ENCODE measurements around the gene NR2F6.

The NR2F6 gene

DNA sequence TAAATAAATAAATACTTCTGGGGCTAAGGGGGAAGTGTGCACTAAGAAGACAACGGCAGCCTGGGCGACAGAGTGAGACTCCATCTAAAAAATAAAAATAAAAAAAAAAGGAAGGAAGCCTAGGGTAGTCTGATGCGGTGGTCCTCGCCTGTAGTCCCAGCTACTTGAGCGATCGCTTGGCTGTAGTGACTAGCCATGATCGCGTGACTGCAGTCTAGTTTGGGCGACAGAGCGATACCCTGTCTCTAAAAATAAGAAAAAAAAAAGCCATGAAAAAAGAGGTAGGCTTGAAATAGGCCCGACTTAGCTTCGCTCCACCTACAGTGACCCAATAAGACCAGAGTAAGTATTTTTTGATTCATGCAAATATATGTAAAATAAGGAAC lies 20.9 kb upstream of the NR2F6 start:
- no peak for DNase-seq (ENCODE audit: low read depth, low spot score)
- no peak overlapping the region for H3K4me3 ChIP-seq (ENCODE audit: low read length)

DNA sequence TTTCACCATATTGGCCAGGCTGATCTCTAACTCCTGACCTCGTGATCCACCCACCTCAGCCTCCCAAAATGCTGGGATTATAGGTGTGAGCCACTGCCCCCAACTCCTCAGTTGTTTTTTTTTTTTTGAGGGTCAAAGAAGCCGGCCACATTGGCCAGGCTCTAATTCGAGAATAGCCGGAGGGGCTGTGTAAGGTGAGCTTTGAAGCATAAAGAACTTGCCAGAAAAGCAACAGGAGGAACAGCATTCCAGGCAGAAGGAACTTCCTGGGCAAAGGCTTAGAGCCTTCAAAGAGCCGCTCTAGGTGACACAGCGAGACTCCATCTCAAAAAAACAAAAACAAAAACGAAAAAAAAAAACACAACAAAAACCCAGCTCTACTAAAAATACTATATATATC lies 20.3 kb upstream of the NR2F6 start:
- DNase-seq (ENCODE audit: low read depth, low spot score) = no peak
- H3K4me3 ChIP-seq (ENCODE audit: low read length) = no peak overlapping the region

DNA sequence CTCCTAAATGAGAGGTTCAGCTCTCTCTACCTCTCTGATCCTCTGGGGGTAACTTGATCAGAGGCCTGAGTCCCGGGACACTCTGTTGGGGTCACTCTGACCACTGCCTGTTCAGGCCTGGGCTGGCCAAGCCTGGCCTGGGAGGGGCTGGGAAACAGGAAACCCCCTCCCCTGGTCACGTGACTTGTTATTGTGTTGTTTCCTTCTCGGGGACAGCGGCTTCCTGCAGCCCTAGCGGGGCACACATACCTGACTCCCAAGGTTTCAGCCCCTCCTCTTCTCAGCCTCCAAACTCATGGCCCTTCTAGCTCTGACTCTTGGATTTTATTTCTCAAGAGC lies 18.9 kb upstream of the NR2F6 start, which contains the start of gene USHBP1:
TSS of gene USHBP1 (minus strand) at position 105 of the 339 bp plus-strand sequence. CDS start 446 bp downstream, outside the sequence.
- H3K4me3 ChIP-seq (ENCODE audit: low read length) = no peak within 1 kb of the TSS
- DNase-seq (ENCODE audit: low read depth, low spot score) = no peak

DNA sequence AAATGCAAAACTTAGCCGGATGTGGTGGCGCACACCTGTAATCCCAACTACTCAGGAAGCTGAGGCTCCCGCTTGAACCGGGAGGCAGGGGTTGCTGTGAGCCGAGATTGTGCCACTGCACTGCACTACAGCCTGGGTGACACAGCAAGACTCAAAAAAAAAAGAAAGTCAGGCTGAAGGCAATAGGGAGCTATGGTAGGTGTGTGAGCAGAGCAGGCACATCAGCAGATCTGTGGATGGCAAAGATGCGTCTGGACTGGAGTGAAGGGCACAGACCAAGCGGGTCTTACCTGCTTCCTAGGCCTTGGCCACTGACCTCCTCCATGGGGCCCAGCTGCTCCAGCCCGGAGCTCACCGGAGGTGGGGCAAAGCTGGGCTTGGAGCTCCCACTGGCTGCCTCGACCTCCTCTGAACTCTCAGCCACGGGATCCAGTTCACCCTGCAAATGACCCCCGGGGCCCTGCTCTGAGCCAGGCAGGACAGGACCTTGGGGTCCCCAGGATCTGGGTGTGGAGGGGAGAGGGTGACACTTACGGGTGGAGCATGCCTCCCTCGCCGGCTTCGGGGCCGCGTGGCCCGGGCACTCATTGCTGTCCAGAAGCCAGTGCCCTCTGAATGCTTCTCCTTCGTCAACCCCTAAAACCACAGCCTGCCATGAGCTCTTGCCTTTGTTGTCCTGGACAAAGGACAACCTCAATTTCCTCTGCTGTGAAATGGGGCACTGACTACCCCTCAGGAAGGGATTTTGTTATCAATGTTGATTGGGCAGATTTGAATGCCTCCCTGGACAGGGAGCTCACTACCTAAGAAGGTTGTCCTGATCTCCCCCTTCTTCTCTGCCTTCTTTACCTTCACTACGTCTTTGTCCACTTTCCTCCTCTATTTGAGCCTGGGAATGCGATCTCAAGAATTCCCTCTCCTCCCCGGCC lies 18.3 kb upstream of the NR2F6 start:
- H3K4me3 ChIP-seq (ENCODE audit: low read length) = no peak overlapping the region
- DNase-seq (ENCODE audit: low read depth, low spot score) = no peak

DNA sequence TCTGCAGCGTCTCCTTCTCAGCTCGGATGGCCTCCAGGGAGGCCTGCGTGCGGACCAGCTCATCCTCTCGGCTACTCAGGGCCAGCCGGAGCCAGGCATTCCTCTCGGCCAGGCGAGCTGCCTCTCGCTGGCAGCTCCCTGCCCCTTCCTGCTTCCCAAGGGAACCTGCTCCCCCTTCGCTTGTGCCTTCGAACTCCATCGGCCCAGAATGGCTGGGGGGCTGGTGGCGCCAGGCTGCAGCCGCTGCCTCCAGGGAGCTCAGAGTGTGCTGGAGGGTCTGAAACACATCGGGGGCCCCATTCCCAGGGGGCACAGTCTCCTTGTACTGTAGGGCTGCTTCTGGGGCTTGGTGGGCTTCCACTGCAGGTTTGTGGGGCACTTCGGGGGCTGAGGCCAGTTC lies 16.8 kb upstream of the NR2F6 start:
- no peak for DNase-seq (ENCODE audit: low read depth, low spot score)
- H3K4me3 ChIP-seq (ENCODE audit: low read length) = no peak overlapping the region

DNA sequence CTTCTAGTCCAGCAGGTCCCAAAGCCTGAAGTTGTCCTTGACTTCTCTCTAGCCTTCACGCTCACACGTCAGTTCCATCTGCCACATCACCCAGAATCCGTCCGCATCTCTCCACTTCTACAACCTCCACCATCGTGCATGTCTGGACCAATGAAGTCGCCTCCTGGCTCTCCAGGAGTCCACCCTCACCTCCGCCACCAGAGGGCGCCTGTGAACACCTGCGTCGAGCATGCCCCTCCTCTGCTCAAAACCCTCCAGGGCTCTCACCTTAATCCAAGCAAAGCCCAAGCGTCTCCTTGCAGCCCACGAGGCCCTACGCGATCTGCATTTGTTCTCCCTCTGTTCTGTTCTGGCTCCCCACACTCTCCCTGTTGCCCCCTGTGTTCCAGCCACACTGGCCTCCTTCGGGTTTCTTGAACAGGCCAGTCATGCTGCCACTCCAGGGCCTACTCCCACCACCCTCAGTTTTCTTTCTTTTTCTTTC lies 15.2 kb upstream of the NR2F6 start:
- peak; percentile 84 for DNase-seq (ENCODE audit: low read depth, low spot score)
- H3K4me3 ChIP-seq (ENCODE audit: low read length) = no peak overlapping the region

DNA sequence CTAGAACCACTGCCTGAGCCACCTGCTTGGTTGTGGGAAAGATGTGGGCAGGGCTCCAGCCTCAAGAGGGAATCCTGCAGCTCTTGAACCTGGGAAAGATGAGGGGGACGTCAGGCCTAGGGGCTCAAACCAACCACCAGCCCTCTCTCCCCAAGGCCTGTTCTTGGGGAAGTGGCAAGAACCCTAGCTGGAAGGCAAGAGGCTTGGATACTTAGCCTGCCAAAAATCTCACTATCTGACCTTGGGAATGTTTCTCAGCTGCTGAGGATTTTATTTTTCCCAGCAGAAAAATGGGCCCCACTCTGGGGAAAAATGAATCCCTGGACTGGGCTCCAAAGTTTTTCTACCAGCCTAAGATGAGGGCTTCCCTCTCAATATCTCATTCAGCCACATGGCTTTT lies 14.2 kb upstream of the NR2F6 start:
- no peak overlapping the region for H3K4me3 ChIP-seq (ENCODE audit: low read length)
- DNase-seq (ENCODE audit: low read depth, low spot score) = no peak

DNA sequence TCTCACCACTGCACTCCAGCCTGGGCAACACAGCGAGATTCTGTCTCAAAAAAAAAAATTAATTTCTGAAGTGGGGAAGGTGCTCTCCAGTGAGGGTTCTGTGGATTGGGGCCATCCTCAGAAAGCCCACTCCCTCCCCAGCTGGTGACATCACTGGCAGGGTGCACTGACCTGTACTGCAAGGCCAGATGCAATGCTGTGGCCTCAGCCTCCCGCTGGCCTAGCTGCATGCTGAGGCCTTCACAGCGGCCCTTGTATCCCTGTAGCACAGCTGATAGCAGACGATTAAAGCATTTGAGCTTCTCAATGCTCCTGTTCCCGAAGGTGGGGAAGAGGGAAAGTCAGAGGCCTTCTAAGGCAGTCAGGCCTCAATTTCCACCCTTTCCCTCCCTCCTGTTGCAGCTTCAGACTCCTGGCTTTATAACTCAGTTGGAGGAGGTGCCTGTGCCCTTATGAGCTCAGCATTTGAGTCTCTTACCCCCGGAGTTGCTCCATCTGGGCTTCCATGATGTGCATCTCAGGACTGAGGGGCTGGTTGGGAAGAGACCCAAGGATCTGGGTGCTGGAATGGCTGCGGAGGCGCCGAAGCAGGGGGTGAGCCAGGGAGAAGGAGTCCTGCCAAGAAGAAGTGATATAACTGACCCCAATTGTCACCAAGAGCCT lies 13.5 kb upstream of the NR2F6 start:
- H3K4me3 ChIP-seq (ENCODE audit: low read length) = no peak overlapping the region
- DNase-seq (ENCODE audit: low read depth, low spot score) = no peak

DNA sequence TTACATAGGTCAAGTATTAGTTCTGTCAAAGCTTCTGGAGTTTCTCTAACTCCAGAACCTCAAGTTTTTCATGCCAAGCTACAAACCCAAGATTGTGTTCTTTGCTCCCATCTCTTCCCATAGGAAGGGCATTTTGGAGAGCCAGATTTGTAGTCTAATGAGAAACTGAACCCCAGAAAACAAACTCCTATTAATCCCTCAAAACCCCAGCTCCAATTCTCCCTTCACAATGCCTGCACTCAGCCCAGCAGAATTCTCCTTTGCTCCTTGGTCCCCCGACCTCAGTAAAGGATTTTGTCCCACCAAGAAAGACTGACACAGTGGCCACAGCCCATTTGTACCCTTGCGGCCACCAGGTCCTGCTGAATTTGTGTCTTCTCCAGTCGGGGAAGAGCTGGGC lies 10.4 kb upstream of the NR2F6 start:
- no peak for DNase-seq (ENCODE audit: low read depth, low spot score)
- no peak overlapping the region for H3K4me3 ChIP-seq (ENCODE audit: low read length)

DNA sequence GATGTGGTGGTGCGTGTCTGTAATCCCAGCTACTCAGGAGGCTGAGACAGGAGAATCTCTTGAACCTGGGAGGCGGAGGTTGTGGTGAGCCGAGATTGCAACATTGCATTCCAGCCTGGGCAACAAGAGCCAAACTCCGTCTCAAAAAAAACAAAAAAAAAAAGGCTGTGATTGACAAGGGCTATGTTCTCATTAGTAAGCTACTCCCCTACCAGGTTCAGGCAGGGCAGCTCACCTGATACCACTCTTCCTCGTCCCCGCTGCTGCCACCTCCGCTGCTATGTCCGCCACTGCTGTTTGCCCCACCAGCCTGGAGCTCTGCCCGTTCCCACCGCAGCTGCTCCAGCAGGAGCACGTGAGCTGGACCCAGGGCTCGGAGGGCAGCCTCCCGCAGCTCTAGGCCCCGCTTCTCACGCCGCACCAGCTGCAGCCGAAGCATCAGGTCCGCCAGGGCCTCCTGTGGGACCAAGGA lies 9.5 kb upstream of the NR2F6 start:
- H3K4me3 ChIP-seq (ENCODE audit: low read length) = no peak overlapping the region
- DNase-seq (ENCODE audit: low read depth, low spot score) = no peak

DNA sequence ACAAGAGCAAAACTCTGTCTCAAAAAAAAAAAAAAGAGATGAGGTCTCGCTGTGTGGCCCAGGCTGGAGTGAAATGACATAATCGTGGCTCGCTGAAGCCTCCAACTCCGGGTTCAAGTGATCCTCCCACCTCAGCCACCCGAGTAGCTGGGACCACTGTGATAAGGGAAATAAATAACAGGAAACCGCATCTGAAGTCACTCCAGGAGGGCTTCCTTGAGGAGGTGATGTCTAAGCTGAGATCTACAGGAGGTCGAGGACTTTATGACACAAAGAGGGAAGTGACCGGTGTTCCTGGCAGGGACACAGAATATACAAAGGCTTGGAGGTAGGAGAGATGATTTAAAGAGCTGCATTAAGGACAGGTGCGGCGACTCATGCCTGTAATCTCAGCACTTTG lies 8.9 kb upstream of the NR2F6 start:
- no peak overlapping the region for H3K4me3 ChIP-seq (ENCODE audit: low read length)
- DNase-seq (ENCODE audit: low read depth, low spot score) = no peak

DNA sequence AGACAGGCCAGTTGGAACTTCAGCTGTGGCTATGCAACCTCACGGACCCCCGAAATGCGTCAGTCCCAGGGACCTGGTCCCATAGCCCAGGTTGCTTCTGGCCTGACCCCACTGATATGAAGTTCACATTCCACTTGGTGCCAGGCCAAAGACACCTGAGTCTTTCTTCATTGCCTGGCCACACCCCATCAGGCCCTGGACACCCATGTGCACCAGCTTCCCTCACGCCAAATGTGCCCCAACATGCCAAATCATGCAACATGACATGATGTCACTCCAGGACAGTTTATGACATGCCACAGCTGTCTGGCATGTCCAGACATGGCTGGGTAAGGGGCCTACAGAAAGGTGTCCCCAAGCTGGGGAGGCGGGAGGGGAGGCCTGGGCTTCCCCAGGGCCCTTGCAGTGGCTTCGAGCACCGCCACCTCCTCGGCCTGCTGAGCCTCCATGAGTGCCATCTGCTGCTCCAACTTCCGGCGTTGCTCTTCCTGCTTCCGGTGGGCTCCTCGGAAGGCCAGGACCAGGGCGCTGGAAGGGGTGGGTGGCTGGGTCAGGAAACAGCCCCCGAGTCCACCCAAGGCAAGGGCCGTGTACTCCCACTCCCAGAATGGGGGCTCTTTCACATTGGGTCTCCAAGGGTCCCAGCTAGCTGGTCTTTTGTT lies 4.3 kb upstream of the NR2F6 start:
- H3K4me3 ChIP-seq (ENCODE audit: low read length) = no peak overlapping the region
- DNase-seq (ENCODE audit: low read depth, low spot score) = no peak

DNA sequence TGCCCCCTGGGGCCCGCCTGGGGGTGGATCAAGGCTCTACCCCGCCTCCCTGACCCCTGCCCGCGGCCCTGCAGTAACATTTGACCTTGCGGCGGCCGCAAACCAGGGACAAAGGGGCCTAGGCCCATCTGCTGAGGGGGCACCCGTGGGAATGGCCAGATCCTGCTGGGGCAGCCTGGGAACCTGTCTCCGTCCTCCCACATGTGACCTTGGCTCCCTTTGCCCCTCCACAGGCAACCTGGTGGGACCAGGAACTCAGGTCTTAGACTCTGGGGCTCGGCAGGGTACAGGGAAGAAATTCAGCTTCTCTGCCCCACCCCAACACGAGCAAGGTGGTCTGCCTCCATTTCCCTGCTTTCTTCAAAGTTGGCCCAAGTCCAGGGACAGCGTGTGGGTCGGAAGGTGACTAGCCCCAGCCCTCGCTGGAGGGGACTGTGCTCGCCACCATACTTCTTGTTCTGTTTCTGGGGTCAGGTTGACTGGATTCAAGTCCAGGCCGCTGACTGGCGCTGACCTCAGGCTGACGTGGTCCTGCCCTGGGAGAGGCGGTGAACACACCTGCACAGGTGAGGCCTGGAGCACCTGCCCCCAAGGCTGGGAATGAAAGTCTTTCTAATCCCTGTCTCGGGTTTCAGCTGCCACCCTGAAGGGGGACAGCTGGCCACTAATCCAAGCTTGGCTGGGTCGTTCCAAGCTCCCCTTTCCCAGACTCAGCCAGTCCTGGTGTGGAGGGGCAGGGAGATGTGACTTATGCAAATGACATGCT lies 2.5 kb upstream of the NR2F6 start:
- no peak for DNase-seq (ENCODE audit: low read depth, low spot score)
- no peak overlapping the region for H3K4me3 ChIP-seq (ENCODE audit: low read length)

DNA sequence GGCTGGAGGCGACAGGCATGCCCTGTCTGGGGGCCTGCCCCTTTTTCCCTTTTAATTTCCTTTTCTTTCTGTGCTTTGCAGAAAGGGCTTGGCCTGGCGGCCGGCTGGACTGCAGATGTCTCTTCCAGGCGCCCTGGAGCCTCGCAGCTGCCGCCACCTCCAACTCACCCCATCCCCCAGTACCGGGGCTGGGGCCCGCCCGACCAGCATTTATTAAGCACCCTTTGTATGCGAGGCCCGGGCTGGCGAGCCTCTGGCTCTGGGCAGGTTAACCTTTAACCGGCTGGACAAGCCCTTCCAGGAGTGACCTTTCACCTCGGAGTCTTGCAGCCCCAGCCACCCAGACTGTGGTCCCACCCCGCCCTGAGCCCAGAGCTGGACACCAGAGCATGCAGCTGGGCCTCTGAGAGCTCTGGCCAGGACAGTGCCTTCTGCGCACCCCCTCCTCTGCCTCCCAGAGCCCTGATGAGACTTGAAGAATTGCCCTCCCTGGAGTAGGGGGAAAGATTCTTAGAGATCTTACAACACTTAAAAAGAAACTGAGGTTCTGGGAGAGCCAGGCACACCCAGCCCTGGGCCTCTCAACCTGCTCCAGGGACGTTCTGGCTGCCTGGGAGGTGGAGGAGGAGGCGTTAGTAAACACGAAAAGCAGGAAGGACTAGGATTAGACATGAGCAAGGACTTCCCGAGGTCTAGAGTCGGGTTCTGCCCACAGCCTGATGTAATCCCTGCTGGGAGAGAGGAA lies 1.1 kb upstream of the NR2F6 start:
- DNase-seq (ENCODE audit: low read depth, low spot score) = no peak
- H3K4me3 ChIP-seq (ENCODE audit: low read length) = peak overlapping the region; percentile 58

DNA sequence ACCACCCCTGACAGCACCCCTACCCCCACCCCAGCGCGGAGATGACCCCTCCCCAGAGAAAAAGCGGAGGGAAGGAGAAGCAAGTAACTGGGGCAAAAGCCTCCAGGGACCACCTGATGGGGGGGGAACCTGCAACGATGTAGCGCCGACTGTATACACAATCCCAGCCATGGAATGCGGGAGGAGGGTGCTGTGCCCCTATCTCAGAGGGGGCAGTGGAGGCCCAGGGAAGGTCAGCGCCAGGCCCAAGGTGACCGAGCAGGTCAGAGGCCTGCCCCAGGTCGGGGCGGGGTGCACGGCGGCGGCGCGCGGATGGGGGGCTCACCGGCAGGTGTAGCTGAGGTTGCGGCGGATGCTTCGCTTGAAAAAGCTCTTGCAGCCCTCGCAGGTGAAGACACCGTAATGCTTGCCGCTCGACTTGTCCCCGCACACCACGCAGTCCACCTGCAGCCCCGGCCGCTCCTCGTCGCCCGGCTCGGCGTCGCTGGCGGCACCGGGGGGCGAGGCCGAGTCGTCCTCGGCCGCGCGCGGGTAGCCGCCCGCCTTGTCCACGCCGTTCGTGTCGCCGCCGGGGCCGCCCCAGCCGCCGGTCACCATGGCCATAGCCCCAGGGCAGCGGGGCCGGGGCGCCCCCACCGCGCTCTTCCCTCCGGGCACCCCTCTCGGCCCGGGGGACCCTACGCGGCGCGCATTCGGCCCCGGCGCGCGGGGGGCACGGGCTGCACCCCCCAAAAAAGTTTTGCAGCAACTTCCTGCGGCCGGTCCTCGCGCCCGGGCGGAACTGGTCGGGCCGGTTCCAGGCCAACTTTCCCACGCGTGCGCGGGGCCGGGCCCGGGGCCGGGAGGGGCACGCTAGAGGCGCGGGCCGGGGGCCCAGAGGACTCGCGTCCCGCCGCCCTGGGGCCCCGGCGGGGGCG lies 843 bp downstream of the NR2F6 start:
- DNase-seq (ENCODE audit: low read depth, low spot score) = no peak
- peak overlapping the region; percentile 37 for H3K4me3 ChIP-seq (ENCODE audit: low read length)

DNA sequence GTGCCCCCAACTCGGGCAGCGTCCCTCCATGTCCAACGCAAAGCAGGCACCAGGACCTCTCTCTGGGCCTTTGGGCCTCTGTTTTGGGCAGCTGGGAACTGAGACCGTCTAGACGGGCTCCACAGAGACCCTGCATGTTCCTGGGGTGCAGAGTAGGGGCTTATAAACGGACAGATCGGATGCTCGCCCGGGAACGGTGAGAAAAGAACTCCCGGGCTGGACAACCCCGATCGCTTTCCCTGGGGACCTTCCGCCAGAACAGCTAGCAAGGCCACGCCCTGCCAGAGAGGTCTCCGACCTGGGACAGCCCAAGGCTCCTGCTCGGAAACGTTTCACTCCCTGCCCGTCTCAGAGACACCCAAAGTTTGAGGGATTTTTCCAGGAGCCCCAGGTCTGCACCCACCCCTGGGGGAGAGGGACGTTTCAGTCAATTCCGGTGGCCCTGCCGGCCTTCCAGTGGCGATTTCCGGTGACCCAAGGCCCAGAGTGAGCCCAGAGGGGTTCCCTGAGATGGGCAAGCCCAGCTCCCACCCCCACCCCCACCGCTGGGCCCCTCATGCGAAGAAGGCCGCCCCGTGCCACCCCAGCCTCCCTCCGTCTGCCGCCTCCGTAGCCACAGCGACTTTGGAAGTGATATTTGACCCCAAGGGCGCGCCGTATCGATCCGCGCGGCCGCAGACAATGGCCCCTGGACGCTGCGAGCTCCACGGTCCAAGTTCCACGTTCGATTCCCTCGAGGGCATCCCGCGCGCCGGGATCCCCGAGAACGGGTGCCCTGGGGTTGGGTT lies 1.7 kb downstream of the NR2F6 start:
- no peak overlapping the region for H3K4me3 ChIP-seq (ENCODE audit: low read length)

More for the DNA sequence above, 1.7 kb downstream of the NR2F6 start:
- DNase-seq (ENCODE audit: low read depth, low spot score) = no peak

Data from Jurkat, Clone E6-1 (cell line).